CD4-positive, alpha-beta T cell (primary cell): Measurements from ENCODE around the gene LRRC49. TPM values are rescaled to one million over a fixed set of nuclear protein-coding genes. Genes with fewer than 3 reads are reported as not detected.

Experiments
- ATAC-seq: fragments of 200-7000 bp; cut with Tn5 transposase; one replicate; pipeline ENCODE4 v1.10.0; 2022; ENCODE audit warnings: mild to moderate bottlenecking; ENCODE audit not compliant: poor library complexity
- CTCF ChIA-PET: fragments of 350-600 bp; sonication (Branson Sonifier 250); formaldehyde crosslinking; loops from one replicate; lab custom pipeline; 2021; ENCODE audit warnings: antibody characterized with exemption, inconsistent platforms; lab: Charles Lee
- POLR2A ChIA-PET: fragments of 350-600 bp; sonication (Branson Sonifier 250); formaldehyde crosslinking; loops from one replicate; lab custom pipeline; 2021; ENCODE audit warnings: antibody characterized with exemption, inconsistent platforms; lab: Charles Lee
- DNase-seq, 14 experiments: peaks; one replicate each; pipeline ENCODE4 v3.0.0-alpha.2; 2013 to 2020; ENCODE audit warnings: mixed read lengths in 2 of 14
- H3K27ac ChIP-seq, 2 donors: one replicate each; pipeline versions ENCODE4 v1.5.1 to v1.7.0; 2013; ENCODE audit warnings: low read length in 2 of 2, low read depth in 1 of 2, mild to moderate bottlenecking in 1 of 2
- H3K27me3 ChIP-seq, 2 experiments: 1 replicate in 1 of 2; 2 replicates in 1 of 2; pipeline versions ENCODE4 v1.6.1 to v1.7.0; 2013; ENCODE audit warnings: low read length in 2 of 2, control low read depth in 1 of 2, mild to moderate bottlenecking in 1 of 2, moderate library complexity in 1 of 2; ENCODE audit not compliant: insufficient read depth in 2 of 2, control insufficient read depth in 1 of 2
- H3K36me3 ChIP-seq: one replicate; pipeline ENCODE4 v1.6.1; 2013; ENCODE audit warnings: low read length, control low read depth; ENCODE audit not compliant: insufficient read depth
- H3K4me1 ChIP-seq: one replicate; pipeline ENCODE4 v1.6.1; 2013; ENCODE audit warnings: low read length, control low read depth; ENCODE audit not compliant: insufficient read depth
- H3K4me3 ChIP-seq: one replicate; pipeline ENCODE4 v1.5.1; 2013; ENCODE audit warnings: mild to moderate bottlenecking, low read length, moderate library complexity
- H3K9me3 ChIP-seq, 2 experiments: 1 replicate in 1 of 2; 2 replicates in 1 of 2; pipeline versions ENCODE4 v1.6.1 to v1.7.0; 2013; ENCODE audit warnings: low read length in 2 of 2, mild to moderate bottlenecking in 2 of 2, control low read depth in 1 of 2, moderate library complexity in 1 of 2; ENCODE audit not compliant: control insufficient read depth in 1 of 2, insufficient read depth in 1 of 2
- H3K27ac Mint-ChIP-seq: one replicate; pipeline ENCODE4 v1.8.0; 2020; ENCODE audit warnings: mixed read lengths
- H3K27me3 Mint-ChIP-seq: one replicate; pipeline ENCODE4 v1.8.0; 2021; ENCODE audit warnings: mixed read lengths
- H3K36me3 Mint-ChIP-seq: one replicate; pipeline ENCODE4 v1.8.0; 2021; ENCODE audit warnings: low read depth, mixed read lengths
- H3K4me1 Mint-ChIP-seq: one replicate; pipeline ENCODE4 v1.8.0; 2021; ENCODE audit warnings: low read depth, mixed read lengths
- H3K4me3 Mint-ChIP-seq: one replicate; pipeline ENCODE4 v1.8.0; 2020; ENCODE audit warnings: mild to moderate bottlenecking, mixed read lengths
- H3K9me3 Mint-ChIP-seq: one replicate; pipeline ENCODE4 v1.8.0; 2020; ENCODE audit warnings: mixed read lengths
- intact Hi-C, 2 experiments: fragments of 100-400 bp; cut with DNase I in 1 of 2; cut with micrococcal nuclease in 1 of 2; formaldehyde crosslinking; loops; one replicate each; pipeline versions ENCODE4 v1.15.1 to v1.9.0; 2023 to 2025; cut with DNase I, micrococcal nuclease
- total RNA-seq, 174 experiments: library from RNA in 2 of 174; stranded (reverse) in 2 of 174; gene quantifications; one replicate each; pipeline ENCODE4 v1.2.3 and lab custom pipeline; 2021 to 2026
- TF ChIP-seq, protein P1 (sequence below): fragments of 200-600 bp; IDR thresholded peaks from one replicate; pipeline ENCODE4 v1.8.0; 2022; ENCODE audit warnings: antibody characterized with exemption, mild to moderate bottlenecking

Gene LRRC49
- total RNA-seq, 2 experiments from 2014 or later, result 0.39 to 0.49 TPM

DNA sequence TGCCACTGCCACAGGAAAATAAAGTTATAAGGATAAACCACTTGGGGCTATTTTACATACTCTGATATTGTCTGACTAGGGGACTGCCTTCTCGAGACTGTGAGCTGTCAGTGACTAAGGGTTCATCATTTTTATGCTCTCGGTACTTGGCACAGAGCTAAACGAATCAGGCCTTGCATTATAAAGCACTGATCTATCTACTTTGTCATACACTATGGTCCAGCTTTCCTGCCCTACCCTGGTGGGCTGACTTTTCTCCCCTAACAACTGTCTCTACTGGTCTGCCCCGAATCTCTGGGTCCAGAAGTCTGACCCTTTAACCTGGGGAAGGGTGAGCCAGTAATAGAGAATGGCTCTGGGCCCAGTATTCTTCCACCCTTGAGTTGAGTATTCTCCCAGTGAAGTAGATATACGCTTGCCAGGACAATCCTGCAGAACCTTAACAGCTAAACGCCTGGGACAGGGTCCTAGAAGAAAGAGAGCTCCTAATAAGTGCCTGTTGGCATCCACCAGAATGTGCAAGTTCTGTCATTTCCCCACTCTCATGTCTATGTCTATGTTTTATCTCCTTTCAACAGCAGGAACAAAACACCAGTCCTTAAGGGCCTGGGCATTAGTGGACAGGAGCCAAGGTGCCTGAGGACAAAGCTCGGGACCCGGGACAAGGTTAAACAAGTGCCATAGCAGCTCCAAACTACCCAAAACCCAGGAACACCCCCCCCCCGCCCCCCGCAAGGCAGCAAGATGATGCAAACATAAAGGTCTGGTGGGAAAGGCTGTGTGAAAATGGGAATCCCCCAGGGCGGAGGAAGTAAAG is 39.9 kb upstream of the LRRC49 start:
- CTCF ChIA-PET, result no interaction called here
- ATAC-seq, result no peak
- POLR2A ChIA-PET, result no interaction called here
- Histone ChIP-seq H3K9me3 (peaks cover 0 to 7% of the 10 kb centered on the region in 2 experiments), H3K4me3 (no peak overlapping the region), H3K27me3 (peaks cover 22 to 64% of the 10 kb centered on the region in 2 experiments), H3K4me1 (peaks cover 7% of the 10 kb centered on the region), H3K36me3 (no peaks in the 10 kb centered on the region), H3K27ac (no peak overlapping the region)
- Mint-ChIP-seq H3K36me3 (no peaks in the 10 kb centered on the region), H3K9me3 (no peaks in the 10 kb centered on the region), H3K4me1 (peaks cover 9% of the 10 kb centered on the region), H3K4me3 (peak overlapping the region; percentile 72), H3K27ac (no peak overlapping the region), H3K27me3 (peaks cover 81% of the 10 kb centered on the region)
- TF ChIP-seq, protein P1, sequence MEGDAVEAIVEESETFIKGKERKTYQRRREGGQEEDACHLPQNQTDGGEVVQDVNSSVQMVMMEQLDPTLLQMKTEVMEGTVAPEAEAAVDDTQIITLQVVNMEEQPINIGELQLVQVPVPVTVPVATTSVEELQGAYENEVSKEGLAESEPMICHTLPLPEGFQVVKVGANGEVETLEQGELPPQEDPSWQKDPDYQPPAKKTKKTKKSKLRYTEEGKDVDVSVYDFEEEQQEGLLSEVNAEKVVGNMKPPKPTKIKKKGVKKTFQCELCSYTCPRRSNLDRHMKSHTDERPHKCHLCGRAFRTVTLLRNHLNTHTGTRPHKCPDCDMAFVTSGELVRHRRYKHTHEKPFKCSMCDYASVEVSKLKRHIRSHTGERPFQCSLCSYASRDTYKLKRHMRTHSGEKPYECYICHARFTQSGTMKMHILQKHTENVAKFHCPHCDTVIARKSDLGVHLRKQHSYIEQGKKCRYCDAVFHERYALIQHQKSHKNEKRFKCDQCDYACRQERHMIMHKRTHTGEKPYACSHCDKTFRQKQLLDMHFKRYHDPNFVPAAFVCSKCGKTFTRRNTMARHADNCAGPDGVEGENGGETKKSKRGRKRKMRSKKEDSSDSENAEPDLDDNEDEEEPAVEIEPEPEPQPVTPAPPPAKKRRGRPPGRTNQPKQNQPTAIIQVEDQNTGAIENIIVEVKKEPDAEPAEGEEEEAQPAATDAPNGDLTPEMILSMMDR, result no peak
- DNase-seq, result no peak
- intact Hi-C loops, result no loop called here

GRCh38 chr15:70853318-70853972 is 39.2 kb upstream of the LRRC49 start:
- ATAC-seq (peak; percentile 37), DNase-seq (no peak)
- intact Hi-C loops, result no loop called here
- peaks cover 19 to 64% of the 10 kb centered on the region in 2 experiments for H3K27me3 ChIP-seq
- TF ChIP-seq, protein P1, result no peak
- ChIA-PET POLR2A (no interaction called here), CTCF (no interaction called here)
- H3K4me3 ChIP-seq, result no peak overlapping the region
- Mint-ChIP-seq H3K27ac (no peak overlapping the region), H3K4me1 (peaks cover 9% of the 10 kb centered on the region), H3K36me3 (no peaks in the 10 kb centered on the region), H3K4me3 (peak overlapping the region; percentile 72), H3K9me3 (no peaks in the 10 kb centered on the region), H3K27me3 (peaks cover 79% of the 10 kb centered on the region)
- H3K4me1 ChIP-seq, result peaks cover 7% of the 10 kb centered on the region
- no peak overlapping the region for H3K27ac ChIP-seq
- H3K9me3 ChIP-seq, result peaks cover 0 to 7% of the 10 kb centered on the region in 2 experiments
- no peaks in the 10 kb centered on the region for H3K36me3 ChIP-seq

- intact Hi-C loops, result no loop called here
- Histone ChIP-seq H3K27ac (no peak within 1 kb of the TSS), H3K4me1 (peaks cover 7% of the 10 kb centered on the region), H3K9me3 (peaks cover 0 to 7% of the 10 kb centered on the region in 2 experiments), H3K36me3 (no peaks in the 10 kb centered on the region), H3K4me3 (peak within 1 kb of the TSS; percentile 41), H3K27me3 (peaks cover 19 to 64% of the 10 kb centered on the region in 2 experiments)
- ATAC-seq, result peak; percentile 60
- TF ChIP-seq, protein P1, result no peak
- peaks cover 9% of the 10 kb centered on the region for H3K4me1 Mint-ChIP-seq
- no peaks in the 10 kb centered on the region for H3K36me3 Mint-ChIP-seq
- DNase-seq, result peak in 6 of 14 experiments; percentile 3 to 24 (median 14)
- ChIA-PET POLR2A (no interaction called here), CTCF (no interaction called here)
- no peak within 1 kb of the TSS for H3K27ac Mint-ChIP-seq
- no peaks in the 10 kb centered on the region for H3K9me3 Mint-ChIP-seq
- peaks cover 84% of the 10 kb centered on the region for H3K27me3 Mint-ChIP-seq
- H3K4me3 Mint-ChIP-seq, result peak within 1 kb of the TSS; percentile 84
These were observed 38.5 kb upstream of the LRRC49 start, which contains the start of gene LARP6 for GRCh38 chr15:70853973-70854665. Gene LARP6 (minus strand): TSS chr15:70854157. CDS start chr15:70854088, 69 bp downstream.
